Left lung (tissue), 10 donors: ENCODE measurements around the gene ZNF813. TPM values are rescaled to one million over a fixed set of nuclear protein-coding genes. Genes with fewer than 3 reads are reported as not detected.
"Not testable (repeated sequence)": the region's sequence is repeated elsewhere in the genome, so short reads cannot be mapped to it uniquely, and the experiment has no call there.

Experiments used
- ATAC-seq: fragments of 200-7000 bp; cut with Tn5 transposase; one replicate; pipeline ENCODE4 v1.9.1; 2020; ENCODE audit warnings: moderate library complexity
- DNase-seq, 4 donors: peaks; one replicate each; pipeline ENCODE4 v3.0.0-alpha.2; 2013 to 2020
- H3K27ac ChIP-seq, 2 donors: fragments of 200-600 bp; sonication (generic) in 1 of 2; one replicate each; pipeline versions ENCODE4 v1.5.0 to v1.8.0; 2020 to 2021
- H3K27me3 ChIP-seq, 2 donors: fragments of 200-600 bp; sonication (generic) in 1 of 2; one replicate each; pipeline versions ENCODE4 v1.5.0 to v1.8.0; 2020 to 2021
- H3K36me3 ChIP-seq, 2 donors: fragments of 200-600 bp; sonication (generic) in 1 of 2; one replicate each; pipeline versions ENCODE4 v1.5.0 to v1.8.0; 2020 to 2021
- H3K4me1 ChIP-seq, 2 donors: fragments of 200-600 bp; one replicate each; pipeline ENCODE4 v1.8.0; 2021
- H3K4me3 ChIP-seq, 2 donors: fragments of 200-600 bp; sonication (generic) in 1 of 2; one replicate each; pipeline versions ENCODE4 v1.5.0 to v1.8.0; 2020 to 2021; ENCODE audit warnings: mild to moderate bottlenecking in 1 of 2
- H3K9me3 ChIP-seq, 2 donors: fragments of 200-600 bp; sonication (generic) in 1 of 2; one replicate each; pipeline versions ENCODE4 v1.5.0 to v1.8.0; 2020 to 2021
- intact Hi-C, 2 donors: fragments of 100-400 bp; cut with DNase I; formaldehyde crosslinking; loops; one replicate each; pipeline versions ENCODE4 v1.11.2 to v1.14.2; 2022
- polyA plus RNA-seq, 6 donors: library from polyadenylated mRNA; unstranded; fragments of 120-200 nt; gene quantifications; one replicate each; pipeline ENCODE4 v1.2.1, GENCODE V29; 2013; ENCODE audit not compliant: insufficient read length in 6 of 6
- total RNA-seq, 2 donors: library from RNA; stranded (reverse); fragmentation: NEBNext Ultra II Directional; extraction: Animal tissue kit (Norgen Biotek cat#: 25700); gene quantifications; one replicate each; pipeline ENCODE4 v1.2.1, GENCODE V29; 2021
- TF ChIP-seq, protein P1 (sequence below), 2 donors: fragments of 200-600 bp; sonication (generic) in 1 of 2; IDR thresholded peaks; one replicate each; pipeline versions ENCODE4 v1.5.0 to v1.8.0; 2021; ENCODE audit warnings: antibody characterized with exemption in 2 of 2
- donor health status: DM: no; HTN: yes; CAD: no.
- donor health status: DM: no; HTN: no; CAD: no.

ZNF813 gene
- total and polyA plus RNA-seq, 8 donors, result 5.2 to 6.5 (median 5.8) TPM

DNA sequence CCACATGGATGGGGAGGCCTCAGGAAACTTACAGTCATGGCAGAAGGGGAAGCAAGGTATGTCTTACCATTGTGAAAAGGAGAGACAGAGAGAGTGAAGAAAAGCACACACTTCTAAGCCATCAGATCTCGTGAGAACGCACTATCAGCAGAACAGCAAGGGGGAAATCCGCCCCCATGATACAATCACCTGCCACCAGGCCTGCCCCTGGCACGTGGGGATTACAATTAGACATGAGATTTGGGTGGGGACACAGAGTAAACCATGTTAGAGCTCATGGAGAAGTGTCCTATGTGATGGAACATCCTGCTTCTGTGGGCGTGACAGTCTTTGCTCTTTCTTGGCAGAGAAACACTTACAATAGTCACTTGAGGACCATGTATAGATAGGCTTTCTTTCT lies 42.3 kb downstream of the ZNF813 start:
- H3K27ac ChIP-seq, result no peak overlapping the region
- peaks cover 0 to 10% of the 10 kb centered on the region in 2 donors for H3K27me3 ChIP-seq
- H3K36me3 ChIP-seq, result no peaks in the 10 kb centered on the region
- ATAC-seq (no peak), DNase-seq (no peak)
- TF ChIP-seq, protein P1, sequence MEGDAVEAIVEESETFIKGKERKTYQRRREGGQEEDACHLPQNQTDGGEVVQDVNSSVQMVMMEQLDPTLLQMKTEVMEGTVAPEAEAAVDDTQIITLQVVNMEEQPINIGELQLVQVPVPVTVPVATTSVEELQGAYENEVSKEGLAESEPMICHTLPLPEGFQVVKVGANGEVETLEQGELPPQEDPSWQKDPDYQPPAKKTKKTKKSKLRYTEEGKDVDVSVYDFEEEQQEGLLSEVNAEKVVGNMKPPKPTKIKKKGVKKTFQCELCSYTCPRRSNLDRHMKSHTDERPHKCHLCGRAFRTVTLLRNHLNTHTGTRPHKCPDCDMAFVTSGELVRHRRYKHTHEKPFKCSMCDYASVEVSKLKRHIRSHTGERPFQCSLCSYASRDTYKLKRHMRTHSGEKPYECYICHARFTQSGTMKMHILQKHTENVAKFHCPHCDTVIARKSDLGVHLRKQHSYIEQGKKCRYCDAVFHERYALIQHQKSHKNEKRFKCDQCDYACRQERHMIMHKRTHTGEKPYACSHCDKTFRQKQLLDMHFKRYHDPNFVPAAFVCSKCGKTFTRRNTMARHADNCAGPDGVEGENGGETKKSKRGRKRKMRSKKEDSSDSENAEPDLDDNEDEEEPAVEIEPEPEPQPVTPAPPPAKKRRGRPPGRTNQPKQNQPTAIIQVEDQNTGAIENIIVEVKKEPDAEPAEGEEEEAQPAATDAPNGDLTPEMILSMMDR (IDR thresholded peaks at IDR 0.05), result no peak
- no peaks in the 10 kb centered on the region for H3K9me3 ChIP-seq
- H3K4me3 ChIP-seq, result no peak overlapping the region
- intact Hi-C loops, result loop anchor here in 1 of 2 donors (10.0 kb wide), 1 partner anchor 85 kb away; no protein-coding TSS in a partner anchor
- H3K4me1 ChIP-seq, result no peaks in the 10 kb centered on the region

DNA sequence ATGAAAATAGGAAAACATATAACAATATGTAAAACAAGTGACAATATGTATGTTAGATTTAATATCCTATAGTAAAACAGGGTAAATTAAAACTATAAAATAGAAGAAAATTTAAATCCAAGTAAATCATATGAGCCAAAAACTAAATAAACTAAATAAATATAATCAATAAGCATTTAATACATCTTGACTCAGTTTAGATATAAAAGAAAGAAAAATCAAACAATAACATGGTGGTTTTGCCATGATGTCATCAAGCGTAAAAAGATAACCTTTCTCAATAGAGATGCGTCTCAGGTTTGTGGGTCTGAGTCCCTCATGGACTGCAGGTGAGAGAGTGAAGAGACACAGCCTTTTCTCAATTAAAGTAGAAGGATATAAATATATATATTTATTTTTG lies 43.8 kb downstream of the ZNF813 start:
- TF ChIP-seq, protein P1 (IDR thresholded peaks at IDR 0.05), result no peak
- no peak for DNase-seq
- intact Hi-C loops, result loop anchor here in 1 of 2 donors (10.0 kb wide), 1 partner anchor 87 kb away; no protein-coding TSS in a partner anchor

GRCh38 chr19:53511933-53512374 lies 44.4 kb downstream of the ZNF813 start:
- intact Hi-C loops, result loop anchor here in 1 of 2 donors (10.0 kb wide), 1 partner anchor 87 kb away; no protein-coding TSS in a partner anchor

More for the DNA sequence above, 43.8 kb downstream of the ZNF813 start:
- Histone ChIP-seq H3K27me3 (peaks cover 0 to 7% of the 10 kb centered on the region in 2 donors), H3K4me3 (no peak overlapping the region), H3K9me3 (no peaks in the 10 kb centered on the region), H3K27ac (no peak overlapping the region), H3K4me1 (no peaks in the 10 kb centered on the region), H3K36me3 (no peaks in the 10 kb centered on the region)
- ATAC-seq, result no peak

GRCh38 chr19:53515047-53515446 lies 47.5 kb downstream of the ZNF813 start:
- H3K27ac ChIP-seq, DNase-seq, ATAC-seq, H3K4me3 ChIP-seq, H3K9me3 ChIP-seq, H3K36me3 ChIP-seq, H3K4me1 ChIP-seq, H3K27me3 ChIP-seq: not testable (repeated sequence)
- intact Hi-C loops, result loop anchor here in 1 of 2 donors (10.0 kb wide), 1 partner anchor 90 kb away; no protein-coding TSS in a partner anchor

More at GRCh38 chr19:53511933-53512374, 44.4 kb downstream of the ZNF813 start:
- peak in 2 of 4 donors; percentile 45 to 58 for DNase-seq
- Histone ChIP-seq H3K27ac (no peak overlapping the region), H3K27me3 (peaks cover 0 to 7% of the 10 kb centered on the region in 2 donors), H3K36me3 (no peaks in the 10 kb centered on the region), H3K4me1 (no peaks in the 10 kb centered on the region), H3K9me3 (no peaks in the 10 kb centered on the region), H3K4me3 (no peak overlapping the region)
- TF ChIP-seq, protein P1 (IDR thresholded peaks at IDR 0.05), result peak; percentile 51 to 71
- peak; percentile 95 for ATAC-seq

- intact Hi-C loops, result loop anchor here in 1 of 2 donors (10.0 kb wide), 1 partner anchor 92 kb away; no protein-coding TSS in a partner anchor
- peaks cover 0 to 11% of the 10 kb centered on the region in 2 donors for H3K9me3 ChIP-seq
- TF ChIP-seq, protein P1 (IDR thresholded peaks at IDR 0.05), result no peak
- no peaks in the 10 kb centered on the region for H3K36me3 ChIP-seq
- no peak overlapping the region for H3K27ac ChIP-seq
- no peak for DNase-seq
- no peak for ATAC-seq
- H3K4me1 ChIP-seq, result peaks cover 0 to 6% of the 10 kb centered on the region in 2 donors
- no peak overlapping the region for H3K4me3 ChIP-seq
- no peaks in the 10 kb centered on the region for H3K27me3 ChIP-seq
These were observed 49.7 kb downstream of the ZNF813 start for GRCh38 chr19:53517114-53517741.
